Measurements from ENCODE around the gene PRRG2.

- TF ChIP-seq TAF1 (IDR thresholded peaks at IDR 0.05; ENCODE audit: control insufficient read depth, extremely low read depth, insufficient read depth, low read length, severe bottlenecking): no peak
- TF ChIP-seq POLR2A (conservative IDR thresholded peaks at IDR 0.05): no peak
- no peak for TF ChIP-seq EZH2 (IDR thresholded peaks at IDR 0.05; ENCODE audit: borderline replicate concordance, low read depth, low read length)
- TF ChIP-seq CEBPB (tag; IDR thresholded peaks at IDR 0.05): no peak
- no peak for TF ChIP-seq PHF8 (IDR thresholded peaks at IDR 0.05; ENCODE audit: borderline replicate concordance, low read length)
- no peak for TF ChIP-seq MAFK (IDR thresholded peaks at IDR 0.05; ENCODE audit: low read length)
- TF ChIP-seq MXI1 (IDR thresholded peaks at IDR 0.05; ENCODE audit: low read depth, low read length): no peak
- TF ChIP-seq, protein P1, sequence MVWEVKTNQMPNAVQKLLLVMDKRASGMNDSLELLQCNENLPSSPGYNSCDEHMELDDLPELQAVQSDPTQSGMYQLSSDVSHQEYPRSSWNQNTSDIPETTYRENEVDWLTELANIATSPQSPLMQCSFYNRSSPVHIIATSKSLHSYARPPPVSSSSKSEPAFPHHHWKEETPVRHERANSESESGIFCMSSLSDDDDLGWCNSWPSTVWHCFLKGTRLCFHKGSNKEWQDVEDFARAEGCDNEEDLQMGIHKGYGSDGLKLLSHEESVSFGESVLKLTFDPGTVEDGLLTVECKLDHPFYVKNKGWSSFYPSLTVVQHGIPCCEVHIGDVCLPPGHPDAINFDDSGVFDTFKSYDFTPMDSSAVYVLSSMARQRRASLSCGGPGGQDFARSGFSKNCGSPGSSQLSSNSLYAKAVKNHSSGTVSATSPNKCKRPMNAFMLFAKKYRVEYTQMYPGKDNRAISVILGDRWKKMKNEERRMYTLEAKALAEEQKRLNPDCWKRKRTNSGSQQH (CRISPR knock-in tag; IDR thresholded peaks at IDR 0.05): no peak
Measured at GRCh38 chr19:49631014-49631588, 50.0 kb downstream of the PRRG2 start.
